ENCODE data around the gene ABHD2.

- TF ChIP-seq CTCF (IDR thresholded peaks at IDR 0.05 in 4 of 5, conservative IDR thresholded peaks at IDR 0.05 in 1 of 5) (no peak), POLR2A (IDR thresholded peaks at IDR 0.05) (no peak)
Observed at GRCh38 chr15:89136078-89136806, 48.0 kb downstream of the ABHD2 start.

Data from gastrocnemius medialis (tissue), 4 donors.